Upper lobe of right lung (tissue), 1 donor: ENCODE results near the gene AGXT2. TPM values are rescaled to one million over a fixed set of nuclear protein-coding genes. Genes with fewer than 3 reads are reported as not detected.

Experiments
- ATAC-seq: fragments of 200-7000 bp; cut with Tn5 transposase; one replicate; pipeline ENCODE4 v1.9.1; 2020; ENCODE audit warnings: mild to moderate bottlenecking, moderate library complexity
- DNase-seq: peaks from one replicate; pipeline ENCODE4 v3.0.0-alpha.2; 2020
- H3K27ac ChIP-seq: fragments of 200-600 bp; one replicate; pipeline ENCODE4 v1.8.0; 2022
- H3K27me3 ChIP-seq: fragments of 200-600 bp; one replicate; pipeline ENCODE4 v1.8.0; 2022; ENCODE audit warnings: mild to moderate bottlenecking
- H3K36me3 ChIP-seq: fragments of 200-600 bp; one replicate; pipeline ENCODE4 v1.8.0; 2022
- H3K4me1 ChIP-seq: fragments of 200-600 bp; one replicate; pipeline ENCODE4 v1.8.0; 2022
- H3K4me3 ChIP-seq: fragments of 200-600 bp; one replicate; pipeline ENCODE4 v1.8.0; 2022; ENCODE audit warnings: mild to moderate bottlenecking
- H3K9me3 ChIP-seq: fragments of 200-600 bp; one replicate; pipeline ENCODE4 v1.8.0; 2022
- CTCF ChIP-seq: fragments of 200-600 bp; IDR thresholded peaks from one replicate; pipeline ENCODE4 v1.8.0; 2022; ENCODE audit warnings: antibody characterized with exemption
- intact Hi-C: fragments of 100-400 bp; cut with DNase I; formaldehyde crosslinking; loops from one replicate; pipeline ENCODE4 v1.11.0; 2022
- total RNA-seq: library from RNA; stranded (reverse); fragmentation: NEBNext Ultra II Directional; extraction: Animal tissue kit (Norgen Biotek cat#: 25700); gene quantifications from one replicate; pipeline ENCODE4 v1.2.1, GENCODE V29; 2021
- donor health status: DM: no; HTN: yes; CAD: no; lungs with severe emphysema.

AGXT2 gene
- total RNA-seq, 1 donor from 2014 or later, result not detected

- DNase-seq (no peak), ATAC-seq (peak; percentile 55)
- no peaks in the 10 kb centered on the region for H3K36me3 ChIP-seq
- peak overlapping the region; percentile 49 for H3K27ac ChIP-seq
- no peaks in the 10 kb centered on the region for H3K4me1 ChIP-seq
- no peaks in the 10 kb centered on the region for H3K9me3 ChIP-seq
- H3K4me3 ChIP-seq, result no peak overlapping the region
- intact Hi-C loops, result no loop called here
- H3K27me3 ChIP-seq, result no peaks in the 10 kb centered on the region
- TF ChIP-seq CTCF, result no peak
These were observed 21.4 kb downstream of the AGXT2 start for GRCh38 chr5:35026280-35026840.

GRCh38 chr5:35024911-35025510 is 22.7 kb downstream of the AGXT2 start:
- Histone ChIP-seq H3K27ac (no peak overlapping the region), H3K4me1 (no peaks in the 10 kb centered on the region), H3K36me3 (no peaks in the 10 kb centered on the region), H3K27me3 (no peaks in the 10 kb centered on the region), H3K4me3 (no peak overlapping the region), H3K9me3 (no peaks in the 10 kb centered on the region)
- no peak for TF ChIP-seq CTCF
- ATAC-seq (no peak), DNase-seq (no peak)
- intact Hi-C loops, result no loop called here

GRCh38 chr5:35023391-35024178 is 24.2 kb downstream of the AGXT2 start:
- intact Hi-C loops, result no loop called here
- H3K4me1 ChIP-seq, result no peaks in the 10 kb centered on the region
- H3K4me3 ChIP-seq, result no peak overlapping the region
- ATAC-seq (no peak), DNase-seq (no peak)
- no peaks in the 10 kb centered on the region for H3K36me3 ChIP-seq
- no peaks in the 10 kb centered on the region for H3K27me3 ChIP-seq
- H3K27ac ChIP-seq, result no peak overlapping the region
- no peak for TF ChIP-seq CTCF
- no peaks in the 10 kb centered on the region for H3K9me3 ChIP-seq

GRCh38 chr5:35016174-35017051 is 31.3 kb downstream of the AGXT2 start:
- Histone ChIP-seq H3K4me1 (no peaks in the 10 kb centered on the region), H3K4me3 (no peak overlapping the region), H3K9me3 (no peaks in the 10 kb centered on the region), H3K36me3 (no peaks in the 10 kb centered on the region), H3K27me3 (no peaks in the 10 kb centered on the region), H3K27ac (no peak overlapping the region)
- intact Hi-C loops, result no loop called here
- DNase-seq, result no peak
- TF ChIP-seq CTCF, result no peak
- no peak for ATAC-seq

- no peak for TF ChIP-seq CTCF
- H3K4me3 ChIP-seq, result no peak overlapping the region
These were observed 32.7 kb downstream of the AGXT2 start for GRCh38 chr5:35015063-35015462.

More at GRCh38 chr5:35015063-35015462, 32.7 kb downstream of the AGXT2 start:
- Histone ChIP-seq H3K27ac (no peak overlapping the region), H3K27me3 (no peaks in the 10 kb centered on the region), H3K36me3 (no peaks in the 10 kb centered on the region), H3K9me3 (no peaks in the 10 kb centered on the region), H3K4me1 (no peaks in the 10 kb centered on the region)
- intact Hi-C loops, result no loop called here
- ATAC-seq (no peak), DNase-seq (no peak)
